HG02973 (cell line): Measurements from ENCODE around the gene CATSPERB.
"Not testable (repeated sequence)": the region's sequence is repeated elsewhere in the genome, so short reads cannot be mapped to it uniquely, and the experiment has no call there.

ENCODE experiments used
- ATAC-seq: cut with Tn5 transposase; IDR thresholded peaks from one replicate; pipeline ENCODE4 v1.9.1; 2021; ENCODE audit warnings: moderate library complexity; ENCODE audit not compliant: unreplicated experiment

Gene CATSPERB

GRCh38 chr14:91731986-91732385 is at the start of gene CATSPERB:
CATSPERB (minus strand) TSS chr14:91732086; CDS start chr14:91729479, 2,607 bp downstream.
- ATAC-seq = no peak

- no peak for ATAC-seq
These were observed 48.6 kb upstream of the CATSPERB start for GRCh38 chr14:91780452-91780851.

DNA sequence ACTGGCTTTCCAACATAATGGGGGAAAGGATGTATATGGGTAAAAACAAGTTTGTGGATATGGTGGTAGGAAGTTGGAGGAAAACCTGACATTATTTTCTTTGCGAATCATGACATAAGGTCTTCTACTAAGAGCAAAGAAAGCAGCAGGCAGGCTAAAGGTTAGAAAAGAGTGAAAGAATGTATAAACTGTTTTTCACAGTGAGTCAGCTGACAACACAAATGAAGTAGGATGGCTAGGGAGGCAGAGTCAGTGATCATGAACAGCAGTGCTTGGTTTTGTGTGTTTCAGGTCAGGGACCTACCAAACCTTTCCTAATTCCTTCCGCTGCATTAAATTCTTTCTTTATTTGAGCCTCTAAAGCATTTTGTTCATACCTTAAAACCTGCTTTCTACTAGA is 46.3 kb upstream of the CATSPERB start:
- no peak for ATAC-seq

GRCh38 chr14:91774140-91775096 is 42.5 kb upstream of the CATSPERB start:
- ATAC-seq = no peak

DNA sequence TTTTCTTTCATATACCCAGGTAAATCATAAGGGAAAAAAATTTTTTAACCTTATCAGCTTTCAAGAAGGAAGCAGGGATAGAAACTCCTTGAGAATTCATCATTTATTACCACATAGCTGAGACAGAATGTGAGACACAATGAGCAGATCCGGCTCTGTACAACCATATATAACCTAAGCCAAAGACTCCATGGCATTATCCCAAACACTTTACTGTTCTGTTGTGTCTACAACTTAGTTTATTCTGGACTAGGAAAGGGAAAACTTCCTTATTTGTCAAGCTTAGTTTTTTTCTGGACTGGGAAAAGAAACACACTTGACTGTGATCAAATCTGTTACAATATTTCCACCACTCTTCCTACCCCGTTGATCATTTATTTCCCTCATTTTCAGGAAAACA is 38.3 kb upstream of the CATSPERB start:
- no peak for ATAC-seq

- ATAC-seq = no peak
These were observed 23.8 kb upstream of the CATSPERB start for GRCh38 chr14:91755570-91756295.

GRCh38 chr14:91754819-91755218 is 22.9 kb upstream of the CATSPERB start:
- ATAC-seq = no peak

DNA sequence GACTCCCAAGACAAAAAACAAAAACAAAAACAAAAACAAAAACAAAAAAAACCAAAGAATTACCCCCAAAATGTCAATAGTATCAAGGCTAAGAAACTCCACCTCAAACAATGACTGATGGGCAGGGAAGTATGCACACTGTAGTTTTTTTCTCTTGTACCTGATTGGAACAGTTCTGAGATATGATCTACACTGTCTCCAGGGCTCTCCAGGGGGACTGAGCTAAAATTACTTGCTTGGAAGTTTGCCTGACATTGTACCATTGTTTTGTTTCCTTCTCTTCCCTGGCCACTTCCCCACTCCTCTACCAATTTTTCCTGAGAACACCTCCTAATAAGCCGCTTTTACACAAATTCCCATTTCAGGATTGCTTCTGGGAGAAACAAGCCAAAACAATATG is 22.3 kb upstream of the CATSPERB start:
- no peak for ATAC-seq

- ATAC-seq = no peak
These were observed 21.7 kb upstream of the CATSPERB start for GRCh38 chr14:91753501-91754128.

GRCh38 chr14:91752961-91753360 is 21.1 kb upstream of the CATSPERB start:
- no peak for ATAC-seq

GRCh38 chr14:91751719-91752118 is 19.8 kb upstream of the CATSPERB start:
- ATAC-seq = no peak

DNA sequence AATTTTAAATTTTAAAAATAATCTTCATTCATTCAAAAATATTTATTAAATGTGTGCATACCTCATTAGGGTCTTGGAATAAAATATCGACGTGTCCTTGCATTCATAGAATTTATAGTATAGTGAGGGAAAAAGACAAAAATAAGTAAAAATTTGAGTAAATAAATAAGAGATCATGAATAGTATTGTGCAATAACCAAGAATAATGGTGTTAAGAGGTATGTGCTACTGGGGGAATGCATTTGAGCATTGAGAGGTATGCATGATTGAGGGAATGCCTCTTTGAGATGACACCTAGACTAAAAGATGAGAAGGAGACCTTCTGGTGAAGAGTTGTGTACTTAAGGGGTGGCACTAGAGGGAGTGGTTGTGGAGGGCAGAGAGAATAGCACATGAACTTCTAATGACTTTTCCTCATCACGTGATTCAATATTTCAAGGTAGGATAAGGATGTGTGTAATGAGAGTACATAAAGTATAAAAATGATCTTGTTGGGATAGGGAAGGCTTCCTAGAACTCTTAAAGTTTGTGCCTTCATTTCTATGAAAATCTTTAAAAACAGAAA is 18.8 kb upstream of the CATSPERB start:
- ATAC-seq = no peak

DNA sequence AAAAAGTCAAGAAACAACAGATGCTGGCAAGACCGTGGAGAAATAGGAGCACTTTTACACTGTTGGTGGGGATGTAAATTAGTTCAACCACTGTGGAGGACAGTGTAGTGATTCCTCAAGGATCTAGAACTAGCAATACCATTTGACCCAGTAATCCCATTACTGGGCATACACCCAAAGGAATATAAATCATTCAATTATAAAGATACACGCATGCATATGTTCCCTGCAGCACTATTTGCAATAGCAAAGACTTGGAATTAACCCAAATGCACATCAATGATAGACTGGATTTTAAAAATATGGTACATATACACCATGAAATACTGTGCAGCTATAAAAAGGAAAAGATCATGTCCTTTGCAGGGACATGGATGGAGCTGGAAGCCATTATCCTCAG is 18.0 kb upstream of the CATSPERB start:
- ATAC-seq = no peak

- ATAC-seq = no peak
These were observed 16.2 kb upstream of the CATSPERB start for GRCh38 chr14:91748049-91748448.

- ATAC-seq = no peak
These were observed 13.5 kb upstream of the CATSPERB start for GRCh38 chr14:91745344-91745743.

- ATAC-seq = no peak
These were observed 12.2 kb upstream of the CATSPERB start for GRCh38 chr14:91744068-91744480.

- ATAC-seq = no peak
These were observed 11.4 kb upstream of the CATSPERB start for GRCh38 chr14:91743305-91743653.

- ATAC-seq = no peak
These were observed 10.9 kb upstream of the CATSPERB start for GRCh38 chr14:91742621-91743304.

DNA sequence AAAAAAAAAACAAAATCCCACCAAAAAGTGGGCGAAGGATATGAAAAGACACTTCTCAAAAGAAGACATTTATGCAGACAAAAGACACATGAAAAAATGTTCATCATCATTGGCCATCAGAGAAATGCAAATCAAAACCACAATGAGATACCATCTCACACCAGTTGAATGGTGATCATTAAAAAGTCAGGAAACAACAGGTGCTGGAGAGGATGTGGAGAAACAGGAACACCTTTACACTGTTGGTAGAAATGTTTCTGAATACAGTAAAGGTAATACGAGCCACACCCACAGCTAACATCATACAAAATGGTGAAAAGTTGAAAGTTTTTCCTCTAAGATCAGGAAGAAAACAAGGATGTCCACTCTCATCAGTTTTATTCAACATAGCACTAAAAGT is 8.0 kb upstream of the CATSPERB start:
- not testable (repeated sequence) for ATAC-seq

DNA sequence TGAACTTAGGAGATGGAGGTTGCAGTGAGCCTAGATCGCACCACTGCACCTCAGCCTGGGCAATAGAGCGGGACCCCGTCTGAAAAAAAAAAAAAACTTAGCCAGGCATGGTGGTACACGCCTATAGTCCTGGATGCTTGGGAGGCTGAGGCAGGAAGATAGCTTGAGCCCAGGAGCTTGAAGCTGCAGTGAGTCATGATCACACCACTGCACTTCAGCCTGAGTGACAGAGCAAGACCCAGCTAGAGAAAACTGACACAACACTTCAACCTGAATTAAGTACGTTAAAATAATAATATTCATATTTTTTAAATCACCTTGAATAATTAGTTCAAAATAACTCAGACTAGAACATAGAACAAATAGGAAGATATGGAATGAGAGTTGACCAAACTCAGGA is 5.7 kb upstream of the CATSPERB start:
- no peak for ATAC-seq
